ENCODE measurements around the gene SDCBP2.
A peak's percentile ranks its signal among the peaks of the same experiment; 100 is the strongest.

The SDCBP2 gene

GRCh38 chr20:1294497-1294896 is 34.4 kb downstream of the SDCBP2 start:
- no peak for DNase-seq

- DNase-seq: no peak
Measured at GRCh38 chr20:1293641-1294379, 35.1 kb downstream of the SDCBP2 start.

GRCh38 chr20:1292620-1293019 is 36.3 kb downstream of the SDCBP2 start:
- no peak for DNase-seq

- no peak for DNase-seq
Measured at GRCh38 chr20:1291191-1291741, 37.7 kb downstream of the SDCBP2 start.

DNA sequence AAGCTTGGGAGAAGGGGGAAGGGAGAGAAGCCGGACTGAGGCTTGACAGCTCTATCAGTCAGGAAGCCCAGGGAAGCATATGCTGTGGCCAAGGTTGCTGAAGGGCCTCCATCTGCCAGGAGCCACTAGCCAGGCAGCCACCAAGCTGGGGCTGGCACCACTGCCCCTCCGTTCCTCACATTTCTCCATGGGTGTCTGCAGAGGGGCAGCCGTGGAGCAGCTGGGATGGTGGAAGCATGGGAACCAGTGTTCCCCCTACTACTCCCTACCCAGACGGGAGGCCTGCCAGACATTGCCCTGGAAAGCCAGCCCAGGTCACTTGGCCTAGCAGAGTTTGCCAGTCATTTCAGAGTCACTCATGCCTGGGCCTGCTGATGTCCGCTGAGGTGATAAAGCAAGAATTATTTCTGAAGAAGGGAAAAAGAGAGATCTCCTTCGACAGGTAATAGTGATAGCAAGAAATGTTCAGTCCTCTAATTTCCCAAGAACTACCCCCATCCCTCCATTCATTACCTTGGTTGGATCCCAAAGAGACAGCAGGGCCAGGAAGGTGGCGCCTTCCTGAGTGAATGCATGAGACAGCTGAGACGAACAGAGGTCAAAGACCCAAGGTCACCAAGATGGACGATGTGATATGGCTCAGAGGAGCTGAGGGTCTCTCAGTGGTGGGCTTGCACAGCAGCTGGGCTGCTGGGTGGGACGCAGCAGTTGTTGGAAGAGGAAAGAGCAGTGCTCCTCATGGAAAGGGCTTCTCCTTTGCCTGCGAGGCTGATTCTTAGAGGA is 41.0 kb downstream of the SDCBP2 start:
- DNase-seq: no peak

DNA sequence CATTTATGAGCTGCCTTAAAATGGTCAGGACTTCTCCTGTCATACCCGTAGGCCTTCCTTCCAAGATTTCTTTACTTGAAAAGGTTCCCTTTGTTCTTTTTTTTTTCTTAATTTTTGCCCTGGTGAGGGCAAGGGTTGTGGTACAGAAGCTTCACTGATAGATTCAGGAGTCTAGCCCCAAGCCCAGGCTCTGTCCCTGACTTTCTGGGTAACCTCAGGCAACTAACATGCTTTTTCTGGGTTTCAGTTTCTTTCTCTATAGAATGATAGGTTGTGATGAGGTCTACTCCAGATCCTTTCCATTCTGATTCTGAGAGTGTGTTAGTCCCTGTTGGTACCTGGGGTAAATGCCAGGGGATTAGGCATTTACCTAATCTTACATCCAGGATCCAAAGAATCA is 41.6 kb downstream of the SDCBP2 start:
- peak; percentile 8 for DNase-seq

DNA sequence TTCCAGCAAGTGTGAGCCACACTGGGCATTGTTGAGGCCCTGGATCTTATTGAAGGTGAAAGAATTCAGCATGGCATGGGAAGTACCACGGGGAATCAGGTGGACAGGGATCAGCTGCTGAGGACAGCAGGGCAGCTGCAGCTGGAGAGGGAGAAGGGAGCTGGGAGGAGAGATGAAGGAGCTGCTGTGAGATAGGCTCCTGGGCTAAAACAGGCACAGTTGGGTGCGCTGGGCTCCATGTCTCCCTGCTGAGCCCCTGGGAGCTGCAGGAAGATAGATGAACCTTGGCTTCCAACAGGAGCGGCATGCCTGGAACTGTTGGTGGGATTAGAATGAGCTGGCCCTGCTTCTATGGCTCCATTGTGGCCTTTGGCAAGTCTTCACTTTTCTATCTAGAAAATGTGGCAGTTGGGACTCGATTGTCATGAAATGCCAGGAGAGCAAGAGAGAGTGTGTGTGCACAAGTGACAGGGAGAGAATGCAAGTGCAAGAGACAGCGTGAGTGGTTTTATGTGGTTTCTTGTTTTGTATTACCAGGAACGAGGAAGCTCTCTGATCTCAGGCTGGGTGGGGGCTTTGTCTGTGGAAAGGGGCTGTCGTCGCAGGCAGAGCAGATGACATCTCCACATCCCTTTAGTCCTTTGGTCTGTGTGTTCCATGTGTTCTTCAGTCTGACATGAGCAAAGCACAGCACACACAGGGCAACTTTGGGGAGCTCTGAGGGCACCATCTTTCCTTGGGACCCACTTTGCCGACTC is 42.5 kb downstream of the SDCBP2 start:
- DNase-seq: peak; percentile 38

GRCh38 chr20:1283522-1284510 is 45.1 kb downstream of the SDCBP2 start:
- no peak for DNase-seq

DNA sequence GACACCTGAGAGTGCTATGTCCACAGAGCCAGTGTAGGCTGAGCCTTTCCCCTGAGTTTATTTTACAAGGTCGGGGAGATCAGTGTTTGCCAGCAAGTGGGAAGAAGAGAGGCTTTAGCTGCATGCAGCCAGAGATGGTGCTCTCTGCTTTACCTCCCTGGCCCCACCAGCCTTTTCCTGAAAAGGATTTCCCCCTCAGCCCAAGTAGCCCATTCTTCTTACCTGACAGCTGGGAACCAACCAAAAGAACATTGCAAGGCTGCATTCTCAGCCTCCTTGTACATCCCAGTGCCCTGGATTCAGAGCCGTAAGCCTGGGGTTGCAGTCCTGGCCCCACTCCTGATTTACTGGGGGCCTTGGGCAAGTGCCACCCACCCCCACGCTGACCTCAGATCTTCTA is 46.0 kb downstream of the SDCBP2 start:
- DNase-seq: no peak

- DNase-seq: no peak
Measured at GRCh38 chr20:1281279-1282057, 47.5 kb downstream of the SDCBP2 start.

- DNase-seq: no peak
Measured at GRCh38 chr20:1280195-1281102, 48.5 kb downstream of the SDCBP2 start.

- no peak for DNase-seq
Measured at GRCh38 chr20:1278993-1279392, 49.9 kb downstream of the SDCBP2 start.

DNA sequence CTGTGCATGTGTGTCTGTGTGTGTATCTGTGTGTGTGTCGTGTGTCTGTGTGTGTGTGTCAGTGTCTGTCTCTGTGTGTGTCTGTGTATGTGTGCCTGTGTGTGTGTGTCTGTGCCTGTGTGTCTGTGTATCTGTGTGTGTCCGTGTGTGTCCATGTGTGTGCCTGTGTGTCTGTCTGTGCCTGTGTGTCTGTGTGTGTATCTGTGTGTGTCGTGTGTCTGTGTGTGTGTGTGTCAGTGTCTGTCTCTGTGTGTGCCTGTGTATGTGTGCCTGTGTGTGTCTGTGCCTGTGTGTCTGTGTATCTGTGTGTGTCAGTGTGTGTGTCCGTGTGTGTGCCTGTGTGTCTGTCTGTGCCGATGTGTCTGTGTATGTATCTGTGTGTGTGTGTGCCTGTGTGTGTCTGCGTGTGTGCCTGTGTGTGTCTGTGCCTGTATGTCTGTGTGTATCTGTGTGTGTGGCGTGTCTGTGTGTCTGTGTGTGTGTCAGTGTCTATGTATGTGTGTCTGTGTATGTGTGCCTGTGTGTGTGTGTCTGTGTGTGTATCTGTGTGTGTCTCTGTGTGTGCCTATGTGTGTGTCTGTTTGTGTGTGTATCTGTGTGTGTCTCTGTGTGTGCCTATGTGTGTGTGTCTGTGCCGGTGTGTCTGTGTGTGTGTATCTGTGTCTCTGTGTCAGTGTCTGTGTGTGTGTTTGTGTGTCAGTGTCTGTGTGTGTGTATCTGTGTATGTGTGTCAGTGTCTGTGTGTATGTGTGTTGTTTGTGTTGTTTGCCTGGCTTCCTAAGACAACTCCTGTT is 51.2 kb downstream of the SDCBP2 start:
- DNase-seq: no peak

DNA sequence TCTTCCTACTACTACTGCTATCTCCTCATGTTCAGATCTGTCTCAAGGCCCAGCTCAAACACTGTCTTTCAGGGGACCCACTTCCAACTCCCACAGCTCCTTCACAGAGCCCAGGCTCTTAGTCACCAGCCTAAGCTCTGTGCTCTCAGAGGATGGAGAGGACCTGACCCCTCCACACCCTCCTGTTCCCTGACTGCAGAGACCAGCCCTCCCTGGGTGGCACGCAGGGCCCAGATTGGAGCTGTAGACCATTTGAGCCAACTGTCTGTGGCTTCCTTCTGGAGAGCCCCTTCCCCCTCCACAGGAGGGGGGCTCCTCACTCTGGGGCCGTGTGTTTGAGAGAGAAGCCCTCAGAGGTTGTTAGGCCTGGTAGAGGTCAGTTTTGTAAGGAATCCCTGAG is 53.0 kb downstream of the SDCBP2 start:
- DNase-seq: no peak

DNA sequence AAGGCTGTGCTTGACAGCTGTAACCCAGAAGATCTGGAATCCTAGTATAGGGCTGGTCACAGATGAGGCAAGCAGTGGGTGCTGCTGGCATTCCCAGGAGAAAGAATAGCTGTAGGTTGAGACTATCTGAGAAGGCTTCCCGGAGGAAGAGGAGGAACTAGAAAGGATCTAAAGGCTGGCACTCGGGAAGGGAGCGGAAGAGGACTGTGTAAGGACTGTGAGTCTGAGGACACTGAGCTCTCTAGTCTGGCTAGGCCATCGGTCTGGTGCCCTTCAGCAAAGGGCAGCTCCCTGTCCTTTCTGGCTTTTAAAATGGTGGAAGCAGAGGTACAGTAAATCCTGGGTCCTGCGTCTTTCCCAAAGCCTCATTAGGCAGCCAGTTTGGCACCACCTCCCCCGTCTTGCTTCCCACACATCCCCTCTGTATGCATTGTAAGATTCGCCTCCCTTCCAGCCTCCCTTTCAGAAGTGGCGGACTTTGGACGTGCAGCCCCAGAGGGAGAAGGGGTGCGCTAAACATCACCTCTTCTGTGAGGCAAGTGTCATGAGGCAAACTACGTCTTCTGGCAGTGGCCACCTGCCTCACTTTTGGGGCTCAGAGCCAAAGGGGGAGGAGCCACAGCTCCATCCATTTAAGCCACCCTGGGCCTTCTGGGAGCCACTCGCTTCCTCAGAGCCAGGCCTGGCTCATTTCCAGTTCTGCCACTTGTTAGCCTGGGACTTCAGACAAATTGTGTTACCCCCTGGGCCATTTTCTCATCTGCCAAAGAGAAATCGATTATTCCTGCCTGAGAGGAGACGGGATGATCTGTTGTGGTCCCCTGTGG is 54.2 kb downstream of the SDCBP2 start:
- no peak for DNase-seq

- no peak for DNase-seq
Measured at GRCh38 chr20:1273366-1273765, 55.6 kb downstream of the SDCBP2 start.

- DNase-seq: no peak
Measured at GRCh38 chr20:1272368-1273100, 56.4 kb downstream of the SDCBP2 start.

GRCh38 chr20:1269850-1270249 is 59.1 kb downstream of the SDCBP2 start:
- no peak for DNase-seq
